Renal pelvis (tissue), 4 donors: ENCODE data around the gene POLN. TPM values are rescaled to one million over a fixed set of nuclear protein-coding genes. Genes with fewer than 3 reads are reported as not detected.
"Not testable (repeated sequence)": the region's sequence is repeated elsewhere in the genome, so short reads cannot be mapped to it uniquely, and the experiment has no call there.

Experiments used
- DNase-seq: peaks from one replicate; pipeline ENCODE4 v3.0.0-alpha.2; 2013
- polyA plus RNA-seq, 3 donors: library from polyadenylated mRNA; unstranded; fragments of 120-200 nt; gene quantifications; one replicate each; pipeline ENCODE4 v1.2.1, GENCODE V29; 2013; ENCODE audit not compliant: insufficient read length in 3 of 3

Gene POLN
- polyA plus RNA-seq, 3 donors: 2.3 to 6.7 (median 3.7) TPM

DNA sequence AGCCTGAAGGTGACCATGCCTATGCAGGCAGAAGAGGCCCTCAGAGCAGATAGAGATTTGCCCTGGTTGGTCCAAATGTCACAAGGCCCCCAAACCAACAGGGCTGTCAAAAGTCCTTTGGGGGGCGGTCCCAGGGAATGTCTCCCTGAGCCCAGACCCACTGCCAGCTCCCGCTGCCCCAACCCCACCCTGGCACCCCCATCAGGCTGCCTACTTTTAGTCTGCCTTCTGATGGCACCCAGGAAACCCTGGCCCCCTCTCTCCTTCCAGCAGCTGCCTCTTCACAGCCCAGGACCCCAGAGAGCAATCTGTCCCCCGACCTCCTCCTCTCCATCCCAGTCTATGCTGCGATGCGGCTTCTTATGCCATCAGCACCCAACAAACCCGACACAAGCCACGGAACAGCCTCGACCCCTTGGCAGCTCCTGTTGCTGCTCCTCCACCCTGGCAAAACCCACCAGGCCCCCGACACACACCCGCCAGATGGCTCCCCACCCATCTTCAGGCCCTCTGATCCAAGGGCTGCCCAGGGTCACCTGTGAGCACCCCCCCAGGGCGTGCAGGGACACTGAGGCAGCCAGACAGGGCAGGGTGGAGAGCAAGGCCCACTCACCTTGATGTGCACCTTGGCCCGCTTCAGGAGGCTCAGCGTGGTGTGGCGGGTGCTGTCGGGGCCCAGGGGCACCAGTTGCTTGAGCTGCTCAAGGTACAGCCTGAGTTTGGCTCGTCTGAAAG is 10.0 kb upstream of the POLN start:
- no peak for DNase-seq

DNA sequence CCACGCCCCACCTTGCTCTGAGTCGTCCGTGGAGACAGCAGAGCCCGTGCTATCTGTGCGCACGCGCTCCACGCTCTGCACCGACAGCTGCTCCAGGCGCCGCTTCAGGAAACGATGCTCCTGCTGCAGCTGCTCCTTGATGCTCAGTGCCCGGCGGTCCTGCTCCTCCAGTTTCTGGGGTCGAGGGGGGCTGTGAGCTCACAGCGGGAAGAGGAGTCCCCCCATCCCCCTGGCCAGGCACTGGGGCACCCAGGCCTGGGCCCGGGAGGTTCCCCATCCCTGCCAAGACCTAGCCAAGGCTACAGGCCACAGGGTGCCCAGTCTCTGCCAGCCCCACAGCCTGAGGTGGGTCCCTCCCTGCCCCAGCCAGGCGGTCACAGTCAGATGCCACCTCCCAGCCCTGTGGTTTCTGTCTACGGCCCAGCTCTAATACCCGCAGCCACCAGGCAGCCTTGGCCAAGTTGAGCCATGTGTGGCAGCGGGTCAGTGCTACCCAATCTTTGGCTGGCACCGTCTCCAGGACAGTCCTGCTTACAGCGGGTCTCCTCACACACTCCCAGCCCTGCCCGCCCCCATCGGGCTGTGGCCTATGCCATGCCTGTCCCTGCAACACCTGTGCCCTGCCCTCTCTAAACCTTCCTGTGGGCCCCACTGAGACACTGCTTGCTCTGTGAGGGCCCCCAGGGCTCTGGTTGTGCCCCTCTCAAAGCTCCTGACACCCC is 9.3 kb upstream of the POLN start:
- no peak for DNase-seq

DNA sequence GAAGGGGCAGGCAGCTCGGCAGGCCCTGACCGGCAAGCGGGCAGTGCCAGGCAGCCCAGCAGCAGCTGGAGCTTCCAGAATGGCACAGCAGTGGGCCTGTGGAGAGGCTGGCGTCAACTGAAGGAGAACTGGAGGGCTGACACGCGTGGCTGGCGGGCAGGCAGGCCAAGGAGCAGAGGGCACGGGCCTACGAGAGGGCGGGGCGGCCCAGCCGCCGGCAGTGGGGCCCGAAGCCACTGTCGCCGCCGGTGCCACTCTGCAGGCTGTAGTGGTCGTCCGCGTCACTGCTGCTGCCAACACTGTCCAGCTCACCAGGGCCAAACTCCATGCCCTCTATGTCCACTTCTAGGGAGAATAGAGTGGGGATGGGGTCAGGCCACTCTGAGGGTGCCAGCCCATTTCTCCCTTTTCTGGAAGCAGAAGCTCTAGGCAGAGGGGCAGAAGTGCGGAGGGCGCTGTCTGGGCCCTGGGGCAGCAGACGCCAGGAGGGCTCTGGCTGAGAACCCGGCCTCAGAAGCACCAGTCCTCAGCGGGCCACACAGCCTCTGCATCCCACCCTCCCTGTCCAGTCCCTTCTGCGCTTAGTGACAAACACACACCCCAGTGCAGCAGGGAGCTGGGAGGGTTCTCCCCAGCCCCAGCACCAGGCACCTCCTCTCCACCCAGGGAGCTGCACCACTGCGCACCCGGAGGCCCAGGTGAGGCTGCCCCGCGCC is 8.6 kb upstream of the POLN start:
- DNase-seq: no peak

DNA sequence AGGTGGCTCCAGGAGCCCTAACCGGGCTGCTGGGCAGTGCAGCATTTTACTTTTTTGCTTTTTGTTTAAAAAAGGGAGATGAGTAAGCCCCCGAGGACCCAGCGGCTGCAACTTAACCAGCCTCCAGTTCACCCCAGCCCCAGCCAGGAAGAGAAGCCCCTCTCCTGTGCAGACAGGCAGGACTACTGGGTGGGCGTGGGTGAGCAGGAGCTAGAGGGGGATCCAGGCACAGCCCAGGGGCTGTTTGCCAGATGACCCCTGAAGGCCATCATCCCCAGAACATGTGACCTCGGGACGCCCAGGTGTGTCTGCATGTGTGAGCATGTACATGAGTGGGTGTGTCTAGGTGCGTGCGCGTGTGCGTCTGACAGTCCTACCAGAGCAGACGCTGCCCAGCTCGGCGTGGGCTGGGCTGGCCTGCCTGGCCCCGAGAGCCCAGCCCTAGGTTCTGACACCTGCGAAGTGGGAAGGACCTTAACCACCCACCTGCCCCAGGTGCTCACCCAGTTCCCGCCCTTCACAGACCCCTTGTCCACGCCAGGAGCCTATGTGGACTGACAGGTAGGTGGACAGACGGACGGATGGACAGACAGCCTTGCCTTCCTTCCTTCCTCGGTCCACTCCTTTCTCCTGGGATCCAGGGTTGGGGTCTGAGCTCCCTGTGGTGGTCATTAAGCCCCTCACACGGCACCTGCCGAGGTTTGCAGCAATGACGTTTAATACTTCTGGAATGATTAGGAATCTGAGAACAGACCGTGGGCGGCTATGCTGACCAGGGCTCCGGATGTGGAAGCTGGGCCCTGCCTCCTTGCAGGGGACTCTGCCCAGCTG is 7.8 kb upstream of the POLN start:
- no peak for DNase-seq

DNA sequence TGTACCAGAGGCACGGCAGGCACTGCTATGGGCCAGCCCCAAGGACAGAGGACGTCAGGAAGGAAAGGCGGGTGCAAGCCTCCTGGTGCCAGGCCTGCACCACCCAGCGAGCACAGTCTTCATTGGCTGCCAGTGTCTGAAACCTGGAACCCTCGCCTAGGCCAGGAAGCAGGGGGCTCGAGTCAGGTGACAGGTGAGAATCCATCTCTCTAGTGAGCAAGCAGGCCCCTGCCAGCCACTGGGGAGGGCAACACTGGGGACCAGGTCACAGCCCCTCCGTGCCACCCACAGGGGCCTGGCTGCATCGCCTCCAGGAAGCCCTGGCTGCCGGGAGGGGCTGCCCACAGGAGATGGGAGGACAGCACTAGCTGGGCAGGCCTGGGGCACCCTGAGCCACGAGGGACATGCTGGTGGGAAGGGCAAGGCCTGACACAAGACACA is 6.9 kb upstream of the POLN start:
- no peak for DNase-seq

DNA sequence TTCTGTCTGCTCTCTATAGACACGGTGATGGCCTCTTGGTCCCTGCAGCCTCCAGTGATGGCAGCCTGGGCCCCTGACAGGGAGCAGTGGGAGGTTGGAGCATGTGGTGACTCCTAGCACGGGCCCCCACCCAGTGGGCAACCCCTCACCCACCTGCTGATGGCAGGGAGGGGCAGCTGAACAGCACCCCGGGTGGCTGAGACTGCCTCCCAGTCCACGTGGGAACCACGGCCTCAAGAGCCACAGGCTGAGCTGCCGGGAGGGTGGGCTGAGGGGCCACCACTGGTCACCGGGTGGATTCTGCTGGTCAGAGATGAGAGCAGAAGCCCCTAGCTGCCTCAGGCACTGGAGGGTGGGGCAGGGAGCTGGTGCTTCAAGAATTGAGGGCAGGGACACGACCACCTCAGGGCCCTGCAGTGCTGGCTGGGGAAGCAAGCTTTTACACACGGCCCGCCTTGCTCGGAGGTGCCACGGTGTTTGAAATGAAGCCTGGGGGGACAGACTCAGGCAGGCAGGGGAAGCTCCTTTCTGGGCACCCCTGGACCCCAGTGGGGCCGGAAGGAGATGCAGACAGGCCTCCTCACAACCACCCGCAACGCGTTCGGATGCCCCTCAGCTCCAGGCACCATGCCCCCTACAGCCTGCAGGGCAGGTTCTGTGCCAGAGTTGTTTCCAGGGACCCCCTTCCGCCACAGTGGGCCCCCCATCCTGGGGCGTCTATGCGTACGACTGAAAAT is 6.3 kb upstream of the POLN start:
- DNase-seq: no peak

DNA sequence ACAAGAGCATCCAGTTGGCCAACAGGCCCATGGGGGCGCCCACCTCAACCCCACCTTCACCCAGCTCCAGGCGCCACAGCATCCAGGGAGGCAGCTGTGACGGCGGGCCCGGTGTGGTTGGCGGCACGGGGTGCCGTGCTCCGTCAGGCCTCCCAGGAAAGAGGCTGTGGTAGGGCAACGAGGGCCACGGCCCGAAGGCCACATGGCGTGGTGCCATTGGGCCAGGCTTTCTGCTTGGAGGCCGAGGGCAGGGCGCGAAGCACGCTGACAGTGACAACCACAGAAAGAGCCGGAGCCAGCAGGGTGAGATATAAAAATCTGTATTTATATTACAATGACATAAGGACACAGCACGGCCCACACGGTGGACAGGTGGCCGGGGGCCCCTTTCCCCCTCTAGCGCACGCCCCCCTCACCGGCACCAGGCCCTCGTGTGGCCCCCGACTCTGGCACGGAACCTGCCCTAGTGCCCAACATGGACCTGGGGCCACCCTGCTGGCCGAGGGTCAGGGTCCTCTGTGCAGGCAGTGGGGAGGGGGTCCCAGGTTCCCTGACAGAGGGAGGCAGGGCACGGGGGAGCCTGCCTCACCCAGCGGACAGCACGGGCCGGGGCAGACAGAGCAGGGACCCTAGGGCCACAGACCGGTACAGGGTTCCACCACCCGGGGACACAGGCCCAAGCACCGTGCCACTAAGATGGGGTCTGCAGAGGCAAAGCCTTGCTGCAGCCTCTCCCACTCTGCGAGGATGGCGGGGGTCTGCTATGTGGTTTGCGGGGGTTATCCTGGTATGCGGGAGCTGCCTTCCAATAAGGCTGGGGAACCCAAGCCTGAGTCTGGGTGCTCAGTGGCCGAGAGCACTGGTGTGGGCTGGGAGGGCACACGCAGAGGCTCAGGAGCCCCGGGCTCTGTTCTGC is 5.5 kb upstream of the POLN start:
- no peak for DNase-seq

DNA sequence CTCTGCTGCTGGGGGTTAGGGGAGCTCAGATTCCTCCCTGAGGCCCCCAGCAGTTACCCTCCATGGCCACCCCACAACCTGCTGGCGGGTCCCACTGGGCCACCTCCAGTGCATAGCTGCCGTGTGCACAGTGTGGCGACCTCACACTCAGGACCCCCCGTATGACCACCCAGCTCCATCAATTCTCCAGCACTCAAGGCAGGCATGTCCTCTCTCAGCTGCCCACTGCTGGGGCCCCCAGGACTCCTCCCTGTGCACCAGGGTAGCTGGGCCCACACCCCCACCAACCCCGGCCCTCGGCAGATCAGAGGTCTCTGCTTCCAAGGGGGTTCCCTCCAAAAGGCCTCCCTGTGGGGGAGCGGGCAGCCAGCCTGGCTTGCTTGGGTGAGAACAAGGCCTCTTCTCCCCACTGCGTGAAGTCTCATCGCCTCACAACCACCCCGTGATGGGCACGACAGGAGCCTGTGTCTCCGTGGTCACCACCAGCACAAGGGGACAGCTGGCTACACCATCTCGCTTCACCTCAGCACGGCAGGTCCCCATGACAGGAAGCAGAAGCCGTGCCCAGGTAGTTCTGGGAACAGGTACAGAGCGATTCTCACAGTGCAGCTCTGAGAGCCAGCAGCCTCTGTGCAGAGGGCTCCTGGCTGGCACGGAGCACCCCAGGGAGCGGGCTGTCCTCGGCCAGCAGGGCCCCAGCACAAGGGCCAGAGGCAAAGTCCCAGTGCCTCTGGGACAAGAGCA is 4.6 kb upstream of the POLN start:
- no peak for DNase-seq

DNA sequence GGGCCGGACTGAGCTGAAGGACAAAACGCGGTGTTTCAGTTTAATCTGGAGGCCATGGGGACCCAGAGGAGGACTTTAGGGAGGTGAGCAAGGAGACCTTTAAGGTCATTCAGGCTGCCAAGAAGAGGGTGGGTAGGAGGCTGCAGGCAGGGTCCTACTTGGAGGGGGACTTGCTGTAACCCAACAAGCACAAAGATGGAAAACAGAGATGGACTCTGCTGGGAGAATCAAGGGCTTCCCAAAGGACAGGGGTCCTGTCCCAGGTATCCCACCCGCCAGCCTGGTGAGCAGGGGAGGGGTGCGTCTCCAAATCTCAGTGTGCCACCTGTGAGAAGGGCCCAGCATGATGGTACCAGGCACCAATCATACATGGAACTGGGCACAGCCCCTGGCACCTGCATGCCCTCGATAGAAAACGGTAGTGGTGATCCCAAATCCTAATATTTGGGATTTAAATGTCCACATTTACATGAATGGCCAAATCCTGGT is 3.9 kb upstream of the POLN start:
- no peak for DNase-seq

DNA sequence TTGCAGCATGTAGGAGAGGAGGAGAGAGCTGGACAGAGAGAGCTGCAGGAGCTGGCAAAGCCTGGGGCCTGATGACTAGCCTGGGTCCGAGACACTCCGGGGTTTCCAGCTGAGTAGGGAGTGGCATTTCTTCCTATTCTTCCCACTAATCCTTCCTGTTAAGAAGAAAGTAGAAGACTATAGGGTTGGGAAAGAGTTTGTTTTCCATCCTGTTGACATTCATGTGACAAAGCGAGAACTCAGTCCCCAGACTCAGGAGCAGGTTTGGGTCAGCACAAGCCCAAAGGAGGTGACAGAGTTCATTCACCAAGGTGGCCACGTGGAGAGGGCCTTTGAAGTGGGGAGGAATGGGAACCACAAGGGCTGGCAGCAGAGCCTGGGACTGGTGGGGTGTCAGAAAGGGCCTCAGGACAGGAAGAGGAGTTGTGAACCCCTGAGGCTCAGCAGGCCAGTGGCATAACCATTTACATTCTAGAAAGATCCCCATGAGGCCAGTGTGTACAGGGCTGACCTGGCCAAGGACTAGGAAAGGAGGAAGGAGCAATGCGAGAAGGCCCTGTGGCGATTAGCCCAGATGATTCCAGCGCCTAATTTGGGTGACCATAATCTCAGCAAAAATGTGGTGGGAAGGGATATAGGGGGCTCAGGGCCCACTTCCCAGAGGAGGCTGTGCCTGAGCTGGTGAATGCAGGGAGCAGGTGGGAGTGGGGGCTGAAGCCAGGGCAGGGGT is 3.3 kb upstream of the POLN start:
- DNase-seq: no peak

DNA sequence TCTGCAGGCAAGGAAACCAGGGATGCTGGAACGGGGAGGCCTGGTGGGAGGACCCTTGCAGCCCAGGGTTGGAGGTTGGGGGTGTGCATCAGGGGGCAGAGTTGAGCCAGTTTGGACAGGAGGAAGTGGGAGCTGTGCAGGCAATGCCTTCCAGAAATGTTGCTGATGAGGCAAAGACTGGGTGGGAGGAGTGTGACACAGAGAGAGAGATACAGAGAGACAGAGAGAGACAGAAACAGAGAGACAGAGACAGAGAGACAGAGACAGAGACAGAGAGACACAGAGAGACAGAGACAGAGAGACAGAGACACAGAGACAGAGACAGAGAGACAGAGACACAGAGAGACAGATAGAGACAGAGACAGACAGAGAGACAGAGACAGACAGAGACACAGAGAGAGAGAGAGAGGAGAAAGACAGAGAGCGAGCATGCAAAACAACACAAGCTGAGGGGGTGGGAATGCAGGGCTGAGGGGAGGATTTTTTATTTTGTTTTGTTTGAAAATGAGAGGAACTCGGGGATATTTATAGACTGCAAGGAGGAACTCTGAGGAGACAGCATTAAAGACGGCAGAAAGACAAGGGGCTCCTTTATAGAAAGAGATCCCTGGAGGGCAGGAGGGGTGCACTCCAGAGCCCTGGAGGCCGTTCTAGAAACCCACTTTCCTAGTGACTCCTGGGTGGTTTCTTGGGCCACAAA is 1.9 kb upstream of the POLN start:
- peak; percentile 27 for DNase-seq

DNA sequence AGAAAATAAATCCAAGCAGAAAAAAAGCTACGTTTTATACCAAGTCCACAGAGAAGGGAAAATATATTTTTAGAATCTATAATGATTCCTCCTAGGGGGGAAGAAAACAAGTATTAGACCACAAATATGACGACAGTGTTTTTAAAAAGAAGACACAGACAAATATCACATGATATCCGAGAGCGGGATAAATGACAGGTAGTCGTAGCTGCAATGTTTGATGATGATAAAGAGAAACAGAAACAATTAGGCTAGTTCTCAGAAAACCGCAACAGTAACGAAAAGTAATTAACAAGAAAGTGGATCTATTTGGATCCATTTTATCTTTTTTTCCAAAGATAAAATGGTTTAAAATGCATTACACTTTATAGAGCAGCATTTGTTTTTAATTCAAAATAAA is 918 bp downstream of the POLN start:
- no peak for DNase-seq

DNA sequence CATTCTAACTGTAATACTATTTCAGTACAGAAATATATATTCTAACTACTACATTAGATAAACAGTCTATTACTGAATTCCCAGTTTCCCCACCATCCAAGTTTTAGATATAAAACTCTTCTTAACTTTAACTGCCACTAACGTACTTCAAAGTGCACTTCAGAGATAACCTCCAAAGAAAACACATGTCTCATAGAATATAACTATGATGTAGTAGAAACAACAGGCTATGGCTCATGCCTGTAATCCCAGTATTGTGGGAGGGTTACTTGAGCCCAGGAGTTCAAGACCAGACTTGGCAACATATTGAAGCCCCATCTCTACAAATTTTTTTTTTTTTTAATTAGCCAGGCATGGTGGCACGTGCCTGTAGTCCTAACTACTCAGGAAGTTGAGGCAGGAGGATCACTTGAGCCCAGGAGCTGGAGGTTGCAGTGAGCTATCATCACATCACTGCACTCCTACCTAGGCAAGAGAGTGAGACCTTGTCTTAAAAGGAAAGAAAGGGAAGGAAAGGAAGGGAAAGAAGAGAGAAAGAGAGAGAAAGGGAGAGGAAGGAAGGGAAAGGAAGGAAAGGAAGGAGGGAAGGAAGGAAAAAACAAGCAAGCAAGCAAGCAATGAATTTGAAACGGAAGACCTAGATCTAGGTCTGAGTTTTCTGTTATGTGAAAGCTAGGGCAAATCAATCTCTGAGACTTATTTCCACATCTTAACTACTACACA is 4.8 kb downstream of the POLN start:
- DNase-seq: no peak

DNA sequence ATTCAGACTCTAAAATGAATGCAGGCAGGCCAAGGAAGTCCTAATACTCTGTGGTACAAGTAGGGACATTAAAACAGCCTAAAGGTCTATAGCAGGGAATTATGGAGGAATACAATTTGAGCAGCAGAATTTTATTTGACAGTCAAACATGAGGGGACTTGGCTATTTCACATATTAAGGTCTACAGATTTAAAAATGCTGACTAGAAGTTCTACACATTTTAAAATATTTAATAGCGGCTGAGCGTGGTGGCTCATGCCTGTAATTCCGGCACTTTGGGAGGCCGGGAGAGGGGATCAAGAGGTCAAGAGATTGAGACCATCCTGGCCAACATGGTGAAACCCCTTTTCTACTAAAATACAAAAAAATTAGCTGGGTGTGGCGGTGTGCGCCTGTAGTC is 10.8 kb downstream of the POLN start:
- DNase-seq: no peak

DNA sequence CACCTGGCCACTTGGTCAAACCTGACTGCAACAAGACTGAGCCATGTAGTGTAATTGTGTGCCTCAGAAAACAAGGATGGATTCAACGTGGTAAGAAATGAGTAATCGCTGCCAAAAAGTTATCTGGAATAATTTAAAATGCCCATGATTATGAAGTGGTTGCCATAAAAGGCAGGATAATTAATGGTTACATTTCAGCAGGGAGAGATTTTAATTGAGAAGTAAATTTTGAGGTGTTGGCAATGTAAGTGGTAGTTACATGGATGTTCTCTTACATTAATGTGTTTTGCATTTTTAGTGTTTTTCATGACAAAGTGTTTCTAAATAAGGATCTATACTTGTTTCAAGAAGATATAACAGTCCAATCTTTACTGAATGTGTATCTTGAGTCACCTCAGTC is 15.7 kb downstream of the POLN start:
- no peak for DNase-seq

DNA sequence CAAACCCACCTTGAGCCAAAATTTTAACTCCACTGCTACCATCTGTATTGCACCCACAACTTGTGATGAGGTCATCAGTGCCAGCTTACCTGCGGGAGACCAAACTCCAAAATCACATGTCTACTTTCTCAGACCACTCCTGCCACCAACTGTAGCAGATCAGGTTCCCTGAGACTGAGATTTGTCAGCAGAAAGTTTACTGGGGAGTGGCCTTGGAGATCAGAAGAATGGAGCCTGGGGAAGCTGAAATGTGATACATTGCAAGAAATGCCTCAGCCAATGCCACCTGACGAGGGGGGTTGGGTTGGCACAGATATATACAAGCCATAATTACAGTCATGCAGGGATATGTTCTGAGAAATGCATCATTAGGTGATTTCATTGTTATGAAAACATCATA is 19.1 kb downstream of the POLN start:
- peak; percentile 30 for DNase-seq

DNA sequence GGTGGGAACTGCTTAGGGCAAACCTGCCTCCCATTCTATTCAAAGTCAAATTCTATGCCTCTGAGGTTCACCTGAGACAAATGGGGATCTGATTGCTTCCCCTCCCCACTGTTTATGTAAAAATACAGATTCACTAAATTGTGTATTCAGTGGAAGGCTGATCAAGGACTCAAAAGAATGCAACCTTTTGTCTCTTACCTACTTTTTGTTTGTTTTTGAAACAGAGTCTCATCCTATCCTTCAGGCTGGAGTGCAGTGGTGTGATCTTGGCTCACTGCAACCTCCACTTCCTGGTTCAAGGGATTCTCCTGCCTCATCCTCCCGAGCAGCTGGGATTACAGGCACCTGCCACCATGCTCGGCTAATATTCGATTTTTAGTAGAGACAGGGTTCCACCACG is 20.5 kb downstream of the POLN start:
- DNase-seq: not testable (repeated sequence)
